ENCODE measurements around the gene ZNF385B.

DNA sequence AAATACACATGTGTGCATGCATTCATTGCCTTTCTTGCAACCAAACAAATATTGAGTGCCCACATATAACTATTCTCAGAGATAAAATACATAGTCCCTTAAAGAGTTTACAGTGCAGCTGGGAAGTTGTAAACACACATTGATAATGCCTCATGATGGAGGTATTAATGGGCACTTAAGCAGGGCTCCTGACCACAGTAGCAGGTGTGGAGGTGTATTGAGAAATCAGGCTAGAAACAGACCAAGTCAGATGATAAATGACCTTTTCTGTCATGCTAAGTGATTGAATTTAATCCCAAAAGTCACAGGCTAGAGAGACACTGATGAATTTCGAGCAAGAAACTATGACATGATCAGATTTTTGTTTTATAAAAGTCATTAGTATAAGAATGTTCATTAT, 157.7 kb downstream of the ZNF385B start:
- TF ChIP-seq, protein P1, sequence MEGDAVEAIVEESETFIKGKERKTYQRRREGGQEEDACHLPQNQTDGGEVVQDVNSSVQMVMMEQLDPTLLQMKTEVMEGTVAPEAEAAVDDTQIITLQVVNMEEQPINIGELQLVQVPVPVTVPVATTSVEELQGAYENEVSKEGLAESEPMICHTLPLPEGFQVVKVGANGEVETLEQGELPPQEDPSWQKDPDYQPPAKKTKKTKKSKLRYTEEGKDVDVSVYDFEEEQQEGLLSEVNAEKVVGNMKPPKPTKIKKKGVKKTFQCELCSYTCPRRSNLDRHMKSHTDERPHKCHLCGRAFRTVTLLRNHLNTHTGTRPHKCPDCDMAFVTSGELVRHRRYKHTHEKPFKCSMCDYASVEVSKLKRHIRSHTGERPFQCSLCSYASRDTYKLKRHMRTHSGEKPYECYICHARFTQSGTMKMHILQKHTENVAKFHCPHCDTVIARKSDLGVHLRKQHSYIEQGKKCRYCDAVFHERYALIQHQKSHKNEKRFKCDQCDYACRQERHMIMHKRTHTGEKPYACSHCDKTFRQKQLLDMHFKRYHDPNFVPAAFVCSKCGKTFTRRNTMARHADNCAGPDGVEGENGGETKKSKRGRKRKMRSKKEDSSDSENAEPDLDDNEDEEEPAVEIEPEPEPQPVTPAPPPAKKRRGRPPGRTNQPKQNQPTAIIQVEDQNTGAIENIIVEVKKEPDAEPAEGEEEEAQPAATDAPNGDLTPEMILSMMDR (IDR thresholded peaks at IDR 0.05; ENCODE audit: low read depth, low read length) = no peak
- no peak for TF ChIP-seq EZH2phosphoT487 (IDR thresholded peaks at IDR 0.05; ENCODE audit: low read depth)
